ENCODE results near the gene MYB.

GRCh38 chr6:135233686-135234491 lies 52.8 kb downstream of the MYB start:
- TF ChIP-seq CTCF (conservative IDR thresholded peaks at IDR 0.05) (no peak), ZFX (IDR thresholded peaks at IDR 0.05) (no peak)
